Cortex of kidney (tissue), 1 donor: ENCODE results near the gene NT5C1A.

Experiments used
- DNase-seq: peaks from one replicate; lab custom pipeline; 2025; lab: John Stamatoyannopoulos, UW

NT5C1A gene

DNA sequence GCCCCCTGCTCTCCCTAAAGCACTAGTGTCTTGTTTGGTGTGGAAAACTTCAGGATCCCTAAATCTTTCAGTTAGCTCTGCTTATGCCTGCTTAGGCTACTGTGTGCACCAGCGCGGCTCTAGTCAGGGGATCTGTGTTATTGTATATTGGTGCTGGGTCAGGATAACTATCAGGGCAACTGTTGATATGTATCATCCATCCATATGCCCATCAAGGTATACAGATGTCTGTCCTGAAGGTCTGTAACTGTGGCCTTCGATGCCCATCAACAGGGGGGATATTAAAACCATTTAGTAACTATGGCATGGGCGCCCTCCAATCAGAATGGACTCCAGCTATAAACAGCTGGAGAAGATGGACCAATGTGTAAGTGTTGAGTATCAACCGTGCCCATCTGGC lies 12.4 kb downstream of the NT5C1A start:
- no peak for DNase-seq

DNA sequence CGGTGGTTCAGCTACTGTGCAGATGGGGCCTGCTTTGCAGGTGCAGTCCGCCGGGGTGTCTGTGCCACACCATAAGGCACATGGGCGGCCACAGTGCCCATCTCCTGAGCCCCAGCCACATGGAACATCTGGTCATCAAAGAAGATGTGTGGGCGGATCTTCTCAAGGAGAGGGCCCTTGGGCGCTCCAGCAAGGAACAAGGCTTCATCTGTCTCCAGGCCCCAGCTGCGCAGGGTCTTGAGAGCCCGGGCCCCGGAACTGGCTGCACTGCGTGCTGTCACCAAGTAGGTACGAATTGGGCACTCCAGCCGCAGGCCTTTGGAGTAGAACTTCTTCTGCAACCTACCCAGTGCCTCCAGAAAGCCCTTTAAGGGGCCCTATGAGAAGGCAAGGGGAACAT lies 12.8 kb downstream of the NT5C1A start:
- no peak for DNase-seq

DNA sequence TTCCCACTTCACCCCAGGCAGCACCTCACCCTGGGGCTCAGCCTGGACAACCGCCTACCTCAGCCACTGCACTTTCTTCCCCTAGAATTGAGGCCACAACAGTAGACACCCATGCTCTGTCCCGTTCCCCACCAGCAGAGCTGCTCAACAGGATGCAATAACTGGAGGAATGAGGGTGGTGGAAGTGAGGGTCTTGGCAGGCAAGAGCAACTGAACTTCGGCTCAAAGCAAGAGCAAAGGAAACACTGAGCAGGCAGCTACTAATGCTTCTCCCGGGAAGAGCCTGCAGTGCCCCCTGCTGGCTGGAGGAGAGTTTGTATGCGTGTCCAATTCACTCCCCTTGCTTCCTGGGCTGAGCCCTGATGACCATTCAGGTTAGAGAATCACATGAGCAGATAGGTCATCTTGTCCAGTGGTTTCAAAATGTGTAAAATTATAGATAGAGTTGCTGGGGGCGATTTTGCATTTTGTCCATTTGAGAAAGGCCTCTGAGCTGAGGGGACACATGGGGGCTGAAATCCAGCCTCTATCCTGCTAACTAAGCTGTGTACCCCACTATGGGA lies 13.9 kb downstream of the NT5C1A start:
- DNase-seq = no peak

DNA sequence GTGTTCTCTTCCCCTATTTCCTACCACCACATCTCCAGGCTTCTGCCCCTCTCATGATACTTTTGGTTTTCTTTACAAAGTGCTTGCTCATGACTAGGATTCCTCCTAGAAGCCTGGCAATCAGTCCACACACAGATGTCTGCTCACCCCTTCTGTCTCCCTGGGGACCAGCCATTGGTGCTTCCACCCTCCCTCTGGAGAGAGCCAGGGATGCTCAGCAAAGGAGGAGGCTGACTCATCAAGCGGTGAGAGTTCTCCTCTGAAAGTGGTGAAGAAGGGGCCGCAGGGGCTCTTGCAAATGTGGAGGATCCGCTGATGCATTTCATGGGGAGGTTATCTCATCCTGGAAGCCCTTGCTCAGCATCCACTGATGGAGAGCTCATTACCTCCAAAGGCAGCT lies 14.5 kb downstream of the NT5C1A start:
- no peak for DNase-seq

DNA sequence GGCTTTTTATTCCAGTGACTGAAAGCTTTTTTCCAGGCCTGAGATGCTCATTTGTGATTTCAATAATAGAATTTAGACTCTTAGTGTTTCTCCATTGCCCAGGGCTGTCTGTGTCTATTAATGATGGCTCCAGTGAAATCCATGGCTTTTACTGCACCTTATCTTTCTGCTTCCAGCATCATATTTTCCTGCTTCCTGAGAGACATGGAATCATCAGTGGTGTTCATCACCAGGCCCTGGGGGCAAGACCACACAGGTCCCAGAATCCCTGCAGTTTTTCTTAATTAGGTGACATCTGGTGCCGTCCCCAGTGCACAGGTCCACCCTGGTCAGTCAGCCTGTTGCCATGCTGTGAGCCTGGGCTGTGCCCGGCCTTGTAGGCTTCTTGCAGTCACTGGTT lies 15.5 kb downstream of the NT5C1A start:
- no peak for DNase-seq

DNA sequence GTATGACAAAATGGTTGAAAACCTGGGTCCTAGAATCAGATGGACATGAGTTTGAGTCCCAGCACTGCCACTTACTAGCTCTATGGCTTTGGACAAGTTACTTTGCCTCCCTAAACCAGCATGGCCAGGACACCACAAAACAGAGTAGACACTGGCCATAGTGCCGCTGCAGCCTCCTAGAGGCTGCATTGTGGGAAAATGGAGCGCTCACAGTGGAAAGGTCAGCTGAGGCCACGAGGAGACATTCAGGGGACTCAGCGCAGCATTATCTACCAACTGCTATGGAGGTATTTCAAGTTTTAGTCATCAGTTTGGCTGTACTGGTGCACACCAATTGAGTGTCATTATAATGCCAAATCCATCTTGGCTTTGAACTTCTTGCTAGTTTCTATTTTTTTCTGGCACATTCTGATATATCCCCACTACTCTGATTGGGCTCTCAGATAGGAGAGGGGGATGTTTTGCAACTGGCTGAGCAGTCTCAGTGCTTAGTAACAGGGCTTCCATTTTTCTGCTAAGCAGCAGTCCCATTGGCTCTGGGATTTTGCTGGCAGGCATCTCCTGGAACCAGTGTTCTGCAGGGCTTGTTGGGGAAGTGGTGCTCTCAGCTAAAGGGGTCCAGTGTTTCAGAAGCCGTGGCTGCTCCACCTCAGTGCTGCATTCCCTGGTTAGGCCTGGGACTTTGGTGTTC lies 16.2 kb downstream of the NT5C1A start:
- DNase-seq = no peak

DNA sequence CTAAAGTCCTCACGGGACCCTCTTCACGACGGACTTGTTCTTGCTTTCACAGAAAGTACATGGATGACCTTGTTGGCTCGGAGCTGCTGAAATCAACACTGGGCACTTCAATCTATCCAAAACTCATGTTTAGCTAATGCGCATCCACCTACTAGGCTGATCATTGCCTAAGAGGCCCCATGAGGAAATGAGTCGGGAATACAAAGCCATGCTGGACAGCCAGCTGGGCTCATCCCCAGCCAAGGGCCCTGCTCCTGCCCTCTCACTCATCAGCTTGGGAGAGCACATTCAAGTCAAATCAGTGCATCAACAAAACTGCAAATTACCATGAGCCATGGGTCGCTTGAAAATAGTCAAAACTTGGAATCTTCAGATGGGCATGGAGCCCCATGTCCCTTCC lies 17.6 kb downstream of the NT5C1A start:
- no peak for DNase-seq

DNA sequence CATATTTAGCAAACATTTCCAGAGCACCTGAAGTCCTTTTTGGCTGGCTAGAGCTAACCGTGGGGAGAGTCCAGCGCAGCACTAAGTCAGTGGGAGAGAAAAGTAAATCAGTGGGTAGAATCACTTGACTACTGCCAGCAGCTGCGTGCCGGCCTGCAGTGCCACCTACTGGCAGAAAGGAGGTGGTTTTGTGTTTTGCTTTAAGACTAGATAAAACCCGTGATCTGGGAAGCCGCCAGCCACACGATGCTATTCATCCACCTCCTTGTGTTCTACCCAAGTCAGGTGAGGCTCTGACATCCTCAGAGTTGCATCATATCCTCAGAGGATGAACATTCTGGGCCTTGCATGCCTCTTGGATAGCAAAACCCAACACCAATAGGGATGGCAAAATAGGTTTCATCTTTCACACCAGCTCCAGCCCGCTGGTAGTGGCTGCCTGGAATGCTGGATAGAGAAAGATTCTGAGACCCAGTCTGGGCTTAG lies 18.3 kb downstream of the NT5C1A start:
- DNase-seq = no peak

DNA sequence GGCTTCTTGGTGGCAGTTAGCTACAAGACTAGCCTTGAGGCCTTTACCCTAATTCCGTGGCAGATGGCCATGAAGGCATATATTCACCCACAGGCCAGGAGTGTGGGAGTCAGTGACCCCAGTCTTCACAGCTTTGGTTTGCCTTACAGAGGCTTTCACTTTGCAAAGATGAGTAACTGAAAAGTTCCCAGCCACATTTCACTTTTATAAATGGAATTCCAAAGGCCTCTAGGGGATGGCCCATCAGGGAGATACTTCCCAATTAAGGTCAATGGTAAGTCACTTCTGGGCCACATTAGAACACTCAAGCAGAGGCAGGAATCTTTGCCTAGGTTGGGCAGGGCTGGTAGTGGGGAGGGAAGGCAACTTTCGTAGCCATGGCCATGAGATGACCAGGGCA lies 19.4 kb downstream of the NT5C1A start:
- DNase-seq = no peak

DNA sequence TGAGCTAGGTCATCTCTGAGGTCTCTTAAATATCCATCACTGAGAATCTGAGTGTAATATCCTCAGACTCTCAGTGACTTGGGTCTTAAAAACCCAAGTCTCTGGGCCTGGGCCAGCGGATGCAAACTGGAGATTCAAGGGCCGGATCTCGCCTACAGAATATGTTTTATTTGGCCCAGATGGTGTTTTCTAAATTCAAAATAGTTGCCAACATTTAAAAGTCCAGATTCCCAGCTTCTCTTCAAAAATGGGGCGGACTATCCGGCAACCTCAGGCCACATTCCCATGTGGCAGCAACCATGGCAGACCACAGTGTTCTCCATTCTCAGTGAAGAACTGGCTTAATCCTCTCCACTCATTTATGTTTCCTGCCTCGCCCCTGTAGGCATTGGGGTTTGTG lies 19.8 kb downstream of the NT5C1A start:
- no peak for DNase-seq

DNA sequence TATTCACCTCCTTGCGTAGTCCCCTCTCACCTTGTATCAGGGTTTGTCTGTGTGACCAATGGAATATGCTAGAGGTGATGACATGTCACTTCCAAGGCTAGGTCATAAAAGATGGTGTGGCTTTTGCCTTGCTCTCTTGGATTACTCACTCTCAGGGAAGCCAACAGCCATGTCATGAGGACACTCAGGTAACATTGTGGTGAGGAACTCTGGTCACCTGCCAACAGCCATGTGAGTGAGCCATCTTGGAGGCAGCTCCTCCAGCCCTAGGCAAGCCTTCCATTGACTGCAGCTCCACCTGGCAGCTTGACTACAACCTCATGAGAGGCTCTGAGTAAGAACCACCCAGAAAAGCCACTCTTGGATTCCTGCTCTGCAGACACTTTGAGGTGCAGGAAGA lies 21.5 kb downstream of the NT5C1A start:
- no peak for DNase-seq

DNA sequence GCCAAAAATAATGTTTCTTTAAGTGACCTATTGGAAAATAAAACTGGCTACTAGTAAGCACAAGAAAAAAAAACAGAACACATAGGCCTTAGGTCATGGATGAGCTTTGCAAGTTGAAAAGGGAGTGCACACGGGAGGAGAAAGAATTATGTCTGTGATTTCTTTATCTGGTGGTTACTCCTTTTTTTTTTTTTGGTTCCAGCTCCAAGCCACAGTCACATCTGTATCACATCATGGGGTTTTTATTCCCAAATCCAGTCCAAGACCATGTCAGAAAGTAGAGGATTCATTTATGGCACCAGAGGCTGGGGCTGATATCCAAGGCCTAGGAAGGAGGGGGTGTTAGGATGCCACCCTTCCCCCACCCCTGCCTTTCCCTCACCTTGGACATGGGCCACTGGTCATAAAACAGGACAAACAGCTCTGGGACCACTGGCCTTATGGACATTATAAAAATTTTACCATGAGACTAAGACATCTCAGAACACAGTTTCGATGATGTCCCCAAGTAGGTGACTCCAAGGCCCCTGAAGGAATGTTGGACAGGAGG lies 22.2 kb downstream of the NT5C1A start:
- no peak for DNase-seq

DNA sequence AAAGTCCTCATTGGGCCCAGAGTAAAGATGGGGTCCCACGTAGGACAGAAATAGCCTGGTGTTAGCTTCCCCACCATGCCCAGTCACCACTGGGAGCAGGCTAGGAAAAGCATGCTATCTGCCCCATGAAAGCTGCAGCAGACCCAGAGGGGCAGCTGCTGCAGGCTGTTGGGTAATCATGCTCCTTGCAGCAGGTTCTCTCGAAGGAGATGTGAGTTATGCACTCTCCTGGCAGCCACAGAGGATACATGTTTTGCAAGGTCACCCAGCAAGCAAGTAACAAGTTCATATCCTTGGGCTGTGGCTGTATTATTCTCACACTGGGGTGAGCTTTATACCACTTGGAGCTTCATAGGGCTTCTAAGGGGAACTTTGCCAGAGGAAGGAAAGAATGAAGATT lies 23.4 kb downstream of the NT5C1A start:
- no peak for DNase-seq

DNA sequence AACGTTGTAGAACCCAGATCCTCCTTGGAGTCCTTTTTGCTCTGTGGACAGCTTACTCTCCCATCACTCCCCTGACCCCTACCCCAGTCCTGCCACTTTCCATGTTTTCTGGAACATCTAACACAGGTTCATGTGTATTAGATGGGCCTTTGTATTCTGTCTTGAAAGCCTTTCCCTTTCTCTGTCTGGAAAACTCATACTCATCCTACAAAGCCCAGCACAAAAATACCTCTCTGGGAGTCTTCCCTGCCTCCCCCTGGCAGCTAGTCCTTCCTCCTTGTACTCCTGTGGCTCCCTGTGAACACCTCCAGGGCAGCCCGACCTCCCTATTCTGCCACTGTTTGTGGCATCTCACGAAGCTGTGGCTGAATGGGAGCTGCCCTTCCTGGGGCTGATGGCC lies 24.7 kb downstream of the NT5C1A start:
- no peak for DNase-seq

DNA sequence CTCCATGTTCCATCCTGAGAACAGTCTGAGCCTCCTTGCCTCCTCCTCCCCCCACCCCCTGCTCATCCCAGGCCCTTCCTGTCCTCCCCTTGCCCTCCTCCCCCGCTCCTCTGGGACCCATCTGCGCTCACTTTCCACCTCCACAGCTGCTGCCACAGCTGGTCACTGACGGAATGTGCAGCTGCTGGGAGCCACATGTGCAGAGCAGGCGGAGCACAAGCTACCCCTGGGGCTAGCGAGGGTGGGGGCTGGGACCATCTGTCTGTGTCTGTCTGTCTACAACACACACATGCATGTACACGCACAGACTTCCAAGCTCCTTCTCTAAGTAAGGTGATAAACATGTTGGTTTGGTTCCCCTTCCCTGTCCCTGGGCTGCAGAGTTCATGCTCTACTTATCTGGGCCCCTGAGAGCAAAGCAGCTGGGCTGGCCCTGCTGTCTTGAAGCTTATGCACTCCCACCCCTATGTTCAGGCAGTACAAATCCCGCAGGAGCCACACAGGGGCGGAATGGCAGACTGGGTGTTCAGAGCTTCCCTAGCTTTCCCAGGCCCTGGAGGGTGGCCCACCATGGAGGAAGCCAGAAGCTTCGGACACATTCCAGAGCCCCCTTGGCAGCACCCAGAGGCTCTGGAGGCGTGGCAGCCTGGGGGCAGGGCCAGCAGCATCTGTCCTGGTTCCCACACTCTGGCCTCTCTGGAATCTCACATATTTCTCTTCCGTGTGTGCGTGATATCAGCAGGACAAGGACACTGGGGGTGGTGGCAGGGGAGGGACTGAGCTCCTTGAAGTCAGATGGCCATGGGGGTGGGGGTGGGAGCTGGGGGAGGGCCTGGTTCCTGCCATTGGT lies 25.4 kb downstream of the NT5C1A start:
- no peak for DNase-seq

DNA sequence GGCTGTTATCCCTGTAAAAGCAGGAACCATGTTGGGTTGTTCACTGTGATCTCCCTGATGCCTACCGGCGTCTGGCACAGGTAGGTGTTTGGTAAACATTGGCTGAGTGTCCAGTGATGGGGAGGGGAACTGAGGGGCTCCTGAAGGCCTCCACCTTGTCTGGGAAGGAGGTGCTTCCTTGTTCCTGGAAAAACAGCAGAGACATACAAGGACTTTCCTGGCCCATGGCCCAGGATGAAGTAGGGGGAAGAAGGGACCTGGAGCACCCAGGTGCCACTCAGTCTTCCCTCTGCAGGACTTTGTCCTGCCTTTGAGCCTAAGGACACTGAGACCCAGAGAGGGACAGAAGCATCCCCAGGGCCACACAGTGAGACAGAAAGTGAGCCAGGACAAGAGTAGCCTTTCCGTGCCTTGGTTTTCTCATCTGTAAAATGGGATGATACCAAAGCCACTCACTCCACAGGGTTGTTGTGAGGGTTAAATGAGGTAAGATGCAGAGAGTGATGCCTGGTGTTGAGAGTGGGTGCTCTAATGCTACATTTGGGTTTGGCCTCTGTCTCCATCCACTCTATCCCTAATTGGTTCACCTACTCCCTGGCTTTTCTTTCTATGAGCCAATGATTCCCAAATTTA lies 26.4 kb downstream of the NT5C1A start:
- no peak for DNase-seq

DNA sequence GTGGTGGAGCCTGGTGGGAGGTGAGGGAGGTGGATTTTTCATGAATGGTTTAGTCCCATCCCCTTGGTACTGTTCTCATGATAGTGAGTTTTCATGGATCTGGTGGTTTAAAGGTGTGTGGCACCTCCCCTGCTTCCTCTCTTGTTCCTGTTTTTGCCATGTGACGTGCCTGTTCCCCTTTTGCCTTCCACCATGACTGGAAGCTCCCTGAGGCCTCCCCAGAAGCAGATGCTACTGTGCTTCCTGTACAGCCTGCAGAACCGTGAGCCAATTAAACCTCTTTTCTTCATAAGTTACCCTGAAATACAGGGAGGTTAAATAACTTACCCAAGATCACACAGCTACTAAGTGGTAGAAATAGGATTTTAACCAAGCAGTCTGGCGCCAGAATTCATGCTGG lies 28.2 kb downstream of the NT5C1A start:
- no peak for DNase-seq

DNA sequence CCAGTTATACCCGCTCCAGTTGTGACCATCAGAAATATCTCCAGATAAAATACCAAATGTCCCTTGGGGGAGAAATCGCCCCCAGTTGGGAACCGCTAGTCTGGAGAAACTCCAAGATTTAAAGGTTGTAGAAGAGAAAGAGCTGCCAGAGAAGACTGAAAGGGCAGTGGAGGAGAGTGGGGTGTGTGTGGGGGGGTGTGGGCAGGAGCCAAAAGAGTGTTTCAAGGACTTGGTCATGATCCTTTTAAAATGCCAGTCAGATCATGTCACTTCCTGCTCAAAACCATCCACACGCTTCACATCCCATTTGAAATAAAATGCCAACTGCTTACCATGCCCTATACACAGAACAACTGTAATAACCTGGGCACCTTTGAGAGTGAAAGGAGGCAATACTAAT lies 29.1 kb downstream of the NT5C1A start:
- DNase-seq = no peak

DNA sequence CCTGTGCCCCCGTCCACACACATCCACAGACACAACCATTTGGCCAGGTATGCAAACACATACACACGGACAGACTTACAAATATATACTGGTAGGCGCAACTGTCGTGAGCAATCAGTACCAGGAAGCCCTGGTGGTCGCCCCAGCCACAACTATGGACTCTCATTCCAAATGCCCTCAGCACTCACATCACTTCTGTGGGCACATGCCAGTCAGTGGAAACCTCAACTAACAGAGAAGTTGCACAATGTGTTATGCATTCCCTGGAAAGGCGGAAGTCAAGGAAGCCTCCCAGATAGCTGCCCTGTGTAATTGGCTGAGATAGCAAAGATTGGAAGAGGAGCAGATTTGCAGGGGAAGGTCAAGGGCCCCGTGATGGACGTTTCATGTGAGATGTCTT lies 31.0 kb downstream of the NT5C1A start:
- DNase-seq = no peak

DNA sequence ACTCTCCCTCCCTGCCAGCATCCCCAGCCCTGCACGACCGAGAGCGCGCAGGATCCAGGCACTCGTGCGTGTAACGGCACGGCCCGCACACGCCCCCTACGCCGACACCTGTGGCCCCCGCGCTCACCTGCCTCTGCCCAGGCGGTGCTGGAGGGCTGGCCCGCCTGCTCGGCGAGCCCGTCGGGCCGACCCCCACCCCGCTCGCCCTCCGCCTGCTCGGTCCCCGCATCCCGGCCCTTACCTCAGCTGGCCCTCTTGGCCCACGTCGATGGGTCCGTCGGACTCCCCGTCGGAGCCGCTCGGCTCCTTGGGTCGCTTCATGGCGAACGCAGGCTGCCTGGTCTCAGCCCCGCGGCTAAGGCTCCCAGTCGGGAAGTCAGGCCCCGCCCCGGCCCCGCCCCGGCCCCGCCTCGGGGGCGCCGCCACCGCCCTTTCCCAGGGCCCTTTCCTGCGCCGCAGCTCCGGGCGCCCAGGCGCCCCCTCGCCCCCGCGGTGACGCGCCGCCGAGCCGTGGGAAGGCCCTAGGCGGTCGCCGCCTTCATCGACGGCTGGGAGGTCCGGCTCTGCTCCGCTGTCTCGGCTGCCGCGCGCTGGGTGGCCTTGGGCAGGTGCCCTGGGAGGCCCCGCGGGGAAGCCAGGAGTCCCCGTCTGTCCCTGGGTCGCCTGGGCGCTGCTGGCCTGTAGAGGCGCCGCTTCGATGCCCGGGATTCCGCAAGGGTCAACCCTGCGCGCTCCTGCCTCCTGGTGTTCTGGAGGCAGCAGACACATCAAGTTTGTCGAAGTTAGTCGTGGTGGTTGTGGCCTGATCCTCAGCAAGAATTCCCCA lies 32.4 kb downstream of the NT5C1A start, which contains the start of gene HEYL:
TSS of gene HEYL (minus strand) at position 339 of the 826 bp plus-strand sequence. CDS start at position 321, 18 bp downstream.
- no peak for DNase-seq

DNA sequence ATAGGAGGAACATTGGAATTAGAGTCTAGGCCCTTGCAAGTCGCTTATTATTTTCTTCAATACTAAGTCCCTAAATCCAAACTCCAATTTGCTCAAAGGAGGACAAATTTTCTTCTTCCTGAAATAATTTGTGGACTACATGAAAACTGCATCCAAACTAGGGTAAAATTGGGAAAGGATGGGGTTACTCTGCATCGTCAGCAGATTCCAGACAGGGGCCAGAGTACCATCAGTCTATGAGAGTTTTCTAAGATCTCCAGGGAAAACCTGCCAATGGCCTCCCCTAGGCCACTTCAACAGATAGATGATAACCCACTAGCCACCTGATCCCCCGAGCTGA lies 33.0 kb downstream of the NT5C1A start:
- no peak for DNase-seq

DNA sequence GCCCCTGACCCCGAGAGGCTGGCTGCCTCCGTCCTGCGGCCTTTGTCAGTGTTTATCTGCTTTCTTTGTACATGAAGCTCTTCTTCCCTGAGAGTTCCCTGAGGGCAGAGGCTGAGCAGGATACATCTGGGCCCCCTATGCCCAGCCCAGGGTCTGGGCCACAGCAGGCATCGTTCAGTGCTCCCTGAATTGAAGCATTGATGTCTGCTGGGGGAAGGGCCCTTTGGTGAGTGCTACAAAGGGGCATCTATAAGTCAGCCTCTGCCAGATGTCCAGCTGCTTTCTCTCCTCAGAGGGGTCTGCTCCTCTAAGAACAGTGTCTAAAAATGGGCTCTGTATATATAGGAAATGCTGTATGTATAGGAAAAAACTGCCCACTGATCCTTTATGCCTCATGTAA lies 34.5 kb downstream of the NT5C1A start:
- DNase-seq = no peak
